B cell (primary cell): ENCODE data around the gene VTI1A.

Experiments used
- CTCF ChIP-seq: fragments of 200-600 bp; IDR thresholded peaks from one replicate; pipeline ENCODE4 v1.8.0; 2022; ENCODE audit warnings: antibody characterized with exemption, mild to moderate bottlenecking
- EZH2 ChIP-seq: IDR thresholded peaks from 2 replicates; pipeline ENCODE4 v1.6.1; 2012; ENCODE audit warnings: borderline replicate concordance, low read depth, mild to moderate bottlenecking, moderate library complexity, low read length; ENCODE audit not compliant: insufficient read depth, poor library complexity, severe bottlenecking

DNA sequence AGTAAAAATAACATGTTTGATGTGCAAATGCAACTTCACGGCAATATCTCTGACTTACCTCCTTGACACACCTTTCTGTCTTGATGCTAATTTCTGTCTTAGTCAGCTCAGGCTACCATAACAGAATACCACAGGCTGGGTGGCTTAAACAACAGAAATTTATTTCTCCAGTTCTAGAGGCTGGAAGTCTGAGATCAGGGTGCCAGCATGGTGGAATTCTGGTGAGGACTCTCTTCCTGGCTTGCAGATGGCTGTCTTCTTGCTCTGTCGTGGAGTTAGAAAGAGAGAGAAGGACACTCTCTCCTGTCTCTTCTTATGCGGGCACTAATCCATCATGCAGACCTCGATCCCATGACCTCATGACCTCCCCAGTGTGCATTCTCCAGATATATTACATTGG is 134.9 kb downstream of the VTI1A start:
- TF ChIP-seq CTCF (no peak), EZH2 (no peak)
